ENCODE measurements around the gene MYEOV. TPM values are rescaled to one million over a fixed set of nuclear protein-coding genes. Genes with fewer than 3 reads are reported as not detected.
A peak's percentile ranks its signal among the peaks of the same experiment; 100 is the strongest.

MYEOV gene
- total and polyA plus RNA-seq, 2 of the 8 experiments (the other 6 are each of a cell fraction or from before 2014, with no cell fraction given) = 0.44 to 0.67 TPM

DNA sequence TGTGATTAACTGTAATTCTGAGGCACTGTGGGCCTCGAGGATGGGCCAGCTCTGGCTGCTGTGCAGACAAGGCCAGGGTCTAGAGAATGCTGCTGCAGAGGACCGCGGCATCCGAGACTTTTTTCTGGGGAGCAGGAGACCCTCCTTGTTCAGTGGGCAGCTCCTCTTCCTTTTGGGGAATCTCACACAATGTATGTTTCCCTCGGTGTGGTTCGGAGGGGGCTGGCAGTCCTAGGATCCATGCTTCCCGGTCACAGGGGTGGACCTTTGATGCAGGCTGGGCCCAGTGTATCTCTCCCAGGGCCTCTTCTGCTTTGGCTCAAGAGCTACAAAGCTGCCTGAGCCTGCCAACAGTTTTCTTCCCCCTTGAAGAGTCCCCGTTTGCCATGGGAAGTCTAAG is 31.5 kb downstream of the MYEOV start:
- H3K4me3 ChIP-seq (ENCODE audit: extremely low read depth in 1 of 4, insufficient read depth in 2 of 4, low read depth in 3 of 4, low read length in 4 of 4) = no peak overlapping the region
- H3K36me3 ChIP-seq (ENCODE audit: control insufficient read depth in 2 of 4, insufficient read depth in 4 of 4, low read length in 3 of 4) = no peaks in the 10 kb centered on the region
- no peak overlapping the region for H2BK15ac ChIP-seq (ENCODE audit: low read length)
- H3K4ac ChIP-seq (replicated peaks; ENCODE audit: insufficient read length, low read depth, low read length) = no peak overlapping the region
- peaks cover 0 to 3% of the 10 kb centered on the region in 2 experiments; a peak in 2 of 4 replicates for H3K9me3 ChIP-seq (ENCODE audit: insufficient read depth in 2 of 2, low read depth in 1 of 2, low read length in 1 of 2)
- H4K5ac ChIP-seq (ENCODE audit: insufficient read length, low read depth, low read length) = no peak overlapping the region
- CTCF ChIA-PET (ENCODE audit: partially characterized antibody) = interaction anchor here (0.9 to 1.5 kb wide), 2 partner anchors 33 to 100 kb away, joined by 3 to 6 read pairs; no protein-coding TSS in a partner anchor
- H3K18ac ChIP-seq (ENCODE audit: extremely low read depth, low read length) = no peak overlapping the region
- 0 out of 7 replicates have a peak, but pooled peaks cover 0 to 2% (median 0%) of the 10 kb centered on the region in 4 experiments for H3K27me3 ChIP-seq (replicated peaks in 1 of 4; ENCODE audit: control insufficient read depth in 3 of 4, extremely low read depth in 1 of 4, insufficient read depth in 3 of 4, low read length in 3 of 4)
- no peak overlapping the region for H2BK120ac ChIP-seq (replicated peaks; ENCODE audit: low read depth, low read length)
- 0 out of 2 replicates have a peak overlapping the region, but pooled peaks have one; percentile 25 for H4K8ac ChIP-seq (ENCODE audit: extremely low read depth, insufficient read depth, low read length)
- H3K14ac ChIP-seq (ENCODE audit: insufficient read length) = no peak overlapping the region
- H3K79me2 ChIP-seq (ENCODE audit: control insufficient read depth in 1 of 2, insufficient read depth in 2 of 2, low read length in 2 of 2) = no peaks in the 10 kb centered on the region
- no peak overlapping the region for H3K23ac ChIP-seq (ENCODE audit: insufficient read length)
- H4K20me1 ChIP-seq (replicated peaks in 1 of 2; ENCODE audit: control insufficient read depth in 1 of 2, insufficient read depth in 2 of 2, low read length in 2 of 2) = peaks cover 0 to 5% of the 10 kb centered on the region in 2 experiments
- H3K23me2 ChIP-seq (ENCODE audit: low read depth, low read length) = peaks cover 30% of the 10 kb centered on the region; the same call in 1 of the 2 replicates
- H2BK5ac ChIP-seq (ENCODE audit: low read depth, low read length) = no peak overlapping the region
- no peak overlapping the region for H2BK12ac ChIP-seq (ENCODE audit: low read depth, low read length)
- no peak overlapping the region for H3K4me2 ChIP-seq (ENCODE audit: insufficient read depth in 1 of 2, low read depth in 2 of 2, low read length in 2 of 2)
- DNase-seq (ENCODE audit: low read depth in 1 of 2, low spot score in 2 of 2) (no peak), FAIRE-seq (no peak)
- H2BK20ac ChIP-seq (ENCODE audit: low read length) = no peak overlapping the region
- no peak overlapping the region for H2AFZ ChIP-seq (ENCODE audit: low read length)
- POLR2A ChIA-PET (ENCODE audit: partially characterized antibody) = no interaction called here
- no peak overlapping the region for H3K27ac ChIP-seq (ENCODE audit: low read depth, low read length)
- H3K4me1 ChIP-seq (replicated peaks in 1 of 4; ENCODE audit: control insufficient read depth in 3 of 4, insufficient read depth in 4 of 4, low read length in 3 of 4) = peaks cover 0 to 5% (median 0%) of the 10 kb centered on the region in 4 experiments; a peak in 1 of 7 replicates
- H3K56ac ChIP-seq (replicated peaks; ENCODE audit: insufficient read length, low read depth, low read length) = no peak overlapping the region
- WGBS, 2 experiments (ENCODE audit: extremely low coverage in 1 of 2, insufficient coverage in 1 of 2, insufficient read length in 1 of 2, insufficient replicate concordance in 2 of 2, low coverage in 1 of 2, low lambda C conversion rate in 2 of 2, missing lambda C conversion rate in 1 of 2) = 87% methylated on average over 6 of the region's 8 CpGs; no CpG with 5 or more reads in 1 of the 2 experiments
- H4K91ac ChIP-seq (replicated peaks; ENCODE audit: insufficient read length, low read length) = no peak overlapping the region
- no peaks in the 10 kb centered on the region for H3K79me1 ChIP-seq (ENCODE audit: low read depth, low read length)
- no peak overlapping the region for H3K9ac ChIP-seq (replicated peaks in 1 of 4; ENCODE audit: extremely low read depth in 1 of 4, low read depth in 3 of 4, low read length in 3 of 4)
- no peak overlapping the region for H2AK5ac ChIP-seq (ENCODE audit: low read depth, low read length)
- TF ChIP-seq PHF8 (conservative IDR thresholded peaks at IDR 0.05; ENCODE audit: low read depth, low read length) (no peak), HDAC2 (IDR thresholded peaks at IDR 0.05; ENCODE audit: borderline replicate concordance in 1 of 2, low read depth in 2 of 2, low read length in 2 of 2) (no peak), RXRA (IDR thresholded peaks at IDR 0.05; ENCODE audit: insufficient read depth, low read depth, low read length) (no peak), YY1 (IDR thresholded peaks at IDR 0.05; ENCODE audit: low read depth, low read length) (no peak), FOSL1 (IDR thresholded peaks at IDR 0.05; ENCODE audit: insufficient read depth, low read depth, low read length) (no peak), HDAC6 (IDR thresholded peaks at IDR 0.05; ENCODE audit: low read depth, low read length) (no peak), KDM5A (IDR thresholded peaks at IDR 0.05; ENCODE audit: low read length) (no peak), RAD21 (IDR thresholded peaks at IDR 0.05 in 1 of 2, conservative IDR thresholded peaks at IDR 0.05 in 1 of 2; ENCODE audit: low read depth in 2 of 2, low read length in 2 of 2) (no peak), POLR2AphosphoS5 (IDR thresholded peaks at IDR 0.05; ENCODE audit: low read depth, low read length) (no peak), SAP30 (IDR thresholded peaks at IDR 0.05; ENCODE audit: insufficient read depth, insufficient replicate concordance, low read length) (no peak), CHD2 (IDR thresholded peaks at IDR 0.05; ENCODE audit: low read length) (no peak)
- TF ChIP-seq, protein P1, sequence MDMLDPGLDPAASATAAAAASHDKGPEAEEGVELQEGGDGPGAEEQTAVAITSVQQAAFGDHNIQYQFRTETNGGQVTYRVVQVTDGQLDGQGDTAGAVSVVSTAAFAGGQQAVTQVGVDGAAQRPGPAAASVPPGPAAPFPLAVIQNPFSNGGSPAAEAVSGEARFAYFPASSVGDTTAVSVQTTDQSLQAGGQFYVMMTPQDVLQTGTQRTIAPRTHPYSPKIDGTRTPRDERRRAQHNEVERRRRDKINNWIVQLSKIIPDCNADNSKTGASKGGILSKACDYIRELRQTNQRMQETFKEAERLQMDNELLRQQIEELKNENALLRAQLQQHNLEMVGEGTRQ (IDR thresholded peaks at IDR 0.05; ENCODE audit: low read length) = no peak

Measured in H1 (cell line).